ACC112 (cell line): Measurements from ENCODE around the gene PRUNE2.

ENCODE experiments used
- H2AFZ ChIP-seq: fragments of 200-600 bp; sonication (generic); one replicate; pipeline ENCODE4 v1.6.0; 2017; ENCODE audit warnings: antibody characterized with exemption, low read length; ENCODE audit not compliant: unreplicated experiment
- H3K27ac ChIP-seq: fragments of 200-600 bp; sonication (generic); 2 replicates; pipeline ENCODE4 v1.5.1; 2014; ENCODE audit warnings: low read depth, mild to moderate bottlenecking, antibody characterized with exemption, low read length, moderate library complexity
- H3K27me3 ChIP-seq: fragments of 200-600 bp; sonication (generic); 2 replicates; pipeline ENCODE4 v1.6.1; 2014; ENCODE audit warnings: mild to moderate bottlenecking, antibody characterized with exemption, low read length, moderate library complexity, mixed read lengths; ENCODE audit not compliant: insufficient read depth
- H3K36me3 ChIP-seq: fragments of 200-600 bp; sonication (generic); 2 replicates; pipeline ENCODE4 v1.6.1; 2016; ENCODE audit warnings: mild to moderate bottlenecking, antibody characterized with exemption, low read length, moderate library complexity, mixed read lengths; ENCODE audit not compliant: insufficient read depth
- H3K4me1 ChIP-seq: fragments of 200-600 bp; sonication (generic); one replicate; pipeline ENCODE4 v1.6.1; 2016; ENCODE audit warnings: low read length, mixed read lengths; ENCODE audit not compliant: insufficient read depth, unreplicated experiment, control insufficient read depth
- H3K4me3 ChIP-seq: fragments of 200-600 bp; sonication (generic); 2 replicates; pipeline ENCODE4 v1.5.1; 2014; ENCODE audit warnings: mild to moderate bottlenecking, low read depth, low read length
- H3K79me2 ChIP-seq: fragments of 200-600 bp; sonication (generic); one replicate; pipeline ENCODE4 v1.6.0; 2016; ENCODE audit warnings: low read length; ENCODE audit not compliant: control insufficient read depth, unreplicated experiment, insufficient read depth

Gene PRUNE2

DNA sequence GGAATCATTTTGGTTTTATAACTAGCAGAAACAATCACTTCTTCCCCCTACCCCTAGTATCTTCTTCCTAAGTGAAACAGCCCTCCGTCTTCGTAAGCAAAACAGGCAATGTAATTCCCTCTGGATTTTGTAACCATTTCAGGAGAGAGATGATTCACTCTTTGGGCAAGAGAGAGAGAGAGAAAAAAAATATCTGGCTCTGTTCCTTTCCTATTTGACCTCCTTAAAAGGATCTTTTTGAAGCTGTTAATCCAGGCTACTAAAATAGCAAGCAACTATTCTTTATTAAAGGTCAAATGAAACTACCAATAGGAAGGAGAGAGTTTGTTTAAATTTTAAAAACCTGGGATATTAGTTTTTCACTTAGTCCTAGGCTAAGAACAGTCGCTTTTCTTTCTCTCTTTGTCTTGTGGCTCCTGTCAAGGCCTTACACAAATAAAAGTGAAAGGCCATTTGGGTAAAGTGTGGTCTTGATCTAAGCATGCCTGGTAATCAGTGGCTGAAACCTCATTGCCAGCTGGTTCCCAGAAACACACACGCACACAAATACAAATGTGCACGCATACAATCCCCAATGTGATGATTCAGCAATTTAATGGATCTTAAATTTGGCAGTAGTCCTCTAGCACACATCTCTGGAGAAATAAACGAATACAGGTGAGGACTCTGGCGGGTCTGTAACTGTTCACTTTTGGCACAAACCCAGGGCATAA lies 70.2 kb downstream of the PRUNE2 start:
- Histone ChIP-seq H3K27me3 (no peaks in the 10 kb centered on the region), H3K4me3 (peak overlapping the region; percentile 64), H3K27ac (peak overlapping the region; percentile 98), H2AFZ (peak overlapping the region; percentile 86), H3K36me3 (peaks cover 3% of the 10 kb centered on the region; the same call in 1 of the 2 replicates), H3K4me1 (peaks cover 24% of the 10 kb centered on the region), H3K79me2 (no peaks in the 10 kb centered on the region)

DNA sequence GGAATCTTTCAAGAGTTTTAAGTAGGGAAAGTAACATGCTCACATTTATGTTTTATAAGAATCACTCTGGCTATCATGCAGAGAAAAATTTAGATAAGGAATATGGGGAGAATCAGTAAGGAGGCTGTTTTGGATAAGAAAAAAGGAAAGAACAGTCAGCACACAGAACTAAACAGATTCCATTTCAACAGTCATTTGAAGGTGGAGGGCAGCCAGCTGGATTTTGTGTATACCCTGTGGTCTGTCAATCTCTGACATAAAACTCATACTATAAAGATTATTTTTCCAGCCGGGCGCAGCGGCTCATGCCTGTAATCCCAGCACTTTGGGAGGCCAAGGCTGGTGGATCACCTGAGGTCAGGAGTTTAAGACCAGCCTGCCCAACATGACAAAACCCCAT lies 77.5 kb downstream of the PRUNE2 start:
- no peak overlapping the region for H3K4me3 ChIP-seq
- no peak overlapping the region for H2AFZ ChIP-seq
- no peak overlapping the region for H3K27ac ChIP-seq
- H3K79me2 ChIP-seq: no peaks in the 10 kb centered on the region
- no peaks in the 10 kb centered on the region for H3K4me1 ChIP-seq
- H3K36me3 ChIP-seq: peaks cover 3% of the 10 kb centered on the region; the same call in 1 of the 2 replicates
- no peaks in the 10 kb centered on the region for H3K27me3 ChIP-seq

- H2AFZ ChIP-seq: no peak overlapping the region
- no peak overlapping the region for H3K27ac ChIP-seq
- H3K36me3 ChIP-seq: peaks cover 3% of the 10 kb centered on the region; the same call in 1 of the 2 replicates
- no peaks in the 10 kb centered on the region for H3K79me2 ChIP-seq
- H3K4me1 ChIP-seq: no peaks in the 10 kb centered on the region
- H3K27me3 ChIP-seq: no peaks in the 10 kb centered on the region
- H3K4me3 ChIP-seq: no peak overlapping the region
Observed at GRCh38 chr9:76827296-76828080, 78.4 kb downstream of the PRUNE2 start.

DNA sequence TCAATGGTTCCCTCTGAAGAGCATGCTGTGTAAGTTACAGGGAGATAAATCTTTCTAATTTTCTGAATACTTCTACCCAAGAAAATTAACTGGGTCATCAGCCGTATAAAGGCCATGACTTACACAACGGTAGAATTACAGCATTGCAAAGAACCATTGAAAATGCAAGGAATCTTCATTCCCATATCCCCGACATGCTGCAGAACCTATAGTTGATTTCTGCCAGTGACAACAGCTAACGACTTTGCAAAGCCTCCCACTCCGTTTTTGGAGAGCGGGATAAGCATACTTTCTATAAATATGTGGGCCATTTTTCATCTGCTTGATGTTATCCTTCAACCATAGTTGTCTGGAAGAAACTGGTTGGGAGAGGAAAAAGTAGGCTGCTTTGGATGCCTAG lies 85.5 kb downstream of the PRUNE2 start:
- H2AFZ ChIP-seq: no peak overlapping the region
- H3K27me3 ChIP-seq: no peaks in the 10 kb centered on the region
- no peak overlapping the region for H3K4me3 ChIP-seq
- H3K36me3 ChIP-seq: no peaks in the 10 kb centered on the region
- H3K27ac ChIP-seq: no peak overlapping the region
- H3K4me1 ChIP-seq: peaks cover 26% of the 10 kb centered on the region
- no peaks in the 10 kb centered on the region for H3K79me2 ChIP-seq

- Histone ChIP-seq H3K79me2 (no peaks in the 10 kb centered on the region), H3K4me1 (peaks cover 26% of the 10 kb centered on the region), H3K27me3 (no peaks in the 10 kb centered on the region), H3K36me3 (no peaks in the 10 kb centered on the region), H2AFZ (no peak overlapping the region), H3K4me3 (no peak overlapping the region), H3K27ac (peak overlapping the region; percentile 93)
Observed at GRCh38 chr9:76818271-76818670, 87.6 kb downstream of the PRUNE2 start.

DNA sequence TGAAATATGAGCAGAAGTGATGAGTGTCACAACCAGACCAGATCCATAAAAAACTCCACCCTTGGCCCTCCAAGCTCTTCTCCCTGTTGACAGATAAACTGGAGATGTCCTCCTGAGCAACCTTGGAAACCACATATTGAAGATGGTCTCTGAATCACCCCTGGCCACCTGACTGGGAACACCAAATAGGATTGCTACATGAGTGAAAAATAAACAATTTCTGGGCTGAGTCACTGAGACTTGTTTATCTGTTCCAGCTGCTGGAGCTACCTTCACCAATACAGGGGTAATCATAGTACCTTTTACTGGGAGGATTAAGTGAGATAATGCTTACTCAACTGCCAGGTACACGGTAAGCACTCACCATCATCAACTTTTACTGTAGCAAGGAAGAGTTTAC lies 88.4 kb downstream of the PRUNE2 start:
- Histone ChIP-seq H3K79me2 (no peaks in the 10 kb centered on the region), H3K27me3 (no peaks in the 10 kb centered on the region), H3K36me3 (no peaks in the 10 kb centered on the region), H3K27ac (peak overlapping the region; percentile 93), H3K4me3 (0 out of 2 replicates have a peak overlapping the region, but pooled peaks have one; percentile 6), H3K4me1 (peaks cover 26% of the 10 kb centered on the region), H2AFZ (no peak overlapping the region)

- Histone ChIP-seq H3K79me2 (no peaks in the 10 kb centered on the region), H3K27me3 (no peaks in the 10 kb centered on the region), H2AFZ (no peak overlapping the region), H3K36me3 (no peaks in the 10 kb centered on the region), H3K27ac (no peak overlapping the region), H3K4me3 (no peak overlapping the region), H3K4me1 (peaks cover 12% of the 10 kb centered on the region)
Observed at GRCh38 chr9:76812591-76812990, 93.3 kb downstream of the PRUNE2 start.

GRCh38 chr9:76810377-76810957 lies 95.4 kb downstream of the PRUNE2 start:
- Histone ChIP-seq H3K4me3 (no peak overlapping the region), H3K4me1 (no peaks in the 10 kb centered on the region), H3K79me2 (no peaks in the 10 kb centered on the region), H3K27ac (no peak overlapping the region), H2AFZ (no peak overlapping the region), H3K36me3 (no peaks in the 10 kb centered on the region), H3K27me3 (no peaks in the 10 kb centered on the region)

DNA sequence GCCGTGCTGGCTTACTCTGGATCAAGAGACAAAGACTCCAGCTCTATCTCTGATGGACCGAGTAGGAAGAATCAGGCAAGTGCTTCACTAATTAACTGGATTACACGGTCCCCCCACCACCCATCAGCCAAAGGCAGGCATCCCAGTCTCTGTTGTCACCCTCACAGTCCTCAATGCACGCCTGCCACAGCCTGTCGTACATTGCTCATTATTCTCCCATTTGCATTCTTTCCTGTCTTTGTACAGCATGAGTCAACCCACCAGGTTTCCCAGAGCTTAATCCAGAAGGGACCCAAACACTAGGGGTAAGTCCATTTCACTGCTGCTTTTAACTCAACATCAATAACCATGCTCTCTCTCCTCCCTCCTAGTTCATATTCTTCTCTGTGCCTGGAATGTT lies 97.3 kb downstream of the PRUNE2 start:
- Histone ChIP-seq H3K27ac (no peak overlapping the region), H3K36me3 (no peaks in the 10 kb centered on the region), H3K79me2 (no peaks in the 10 kb centered on the region), H3K27me3 (no peaks in the 10 kb centered on the region), H2AFZ (no peak overlapping the region), H3K4me3 (no peak overlapping the region), H3K4me1 (no peaks in the 10 kb centered on the region)

DNA sequence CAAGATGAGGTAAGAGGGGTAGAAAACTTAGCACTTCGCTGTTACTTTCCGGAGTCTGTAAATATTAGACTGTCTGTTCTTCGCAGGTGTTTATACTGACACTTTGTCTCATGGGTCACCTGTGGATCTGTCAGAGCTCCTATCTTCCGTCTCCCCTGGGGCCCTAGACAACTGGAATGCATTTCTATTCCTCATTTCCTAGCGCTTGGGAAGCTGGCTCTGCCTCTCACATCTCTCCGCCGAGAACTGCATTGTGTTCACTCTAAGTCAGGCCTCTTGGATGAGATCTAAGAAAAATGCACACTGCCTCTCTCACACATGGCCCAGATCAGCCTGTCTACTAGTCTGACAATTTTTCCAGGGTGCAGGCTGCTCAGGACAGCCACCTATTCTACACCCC lies 102.2 kb downstream of the PRUNE2 start:
- no peak overlapping the region for H2AFZ ChIP-seq
- H3K36me3 ChIP-seq: no peaks in the 10 kb centered on the region
- no peaks in the 10 kb centered on the region for H3K79me2 ChIP-seq
- H3K4me3 ChIP-seq: no peak overlapping the region
- H3K27me3 ChIP-seq: no peaks in the 10 kb centered on the region
- no peaks in the 10 kb centered on the region for H3K4me1 ChIP-seq
- H3K27ac ChIP-seq: no peak overlapping the region
